Brain microvascular endothelial cell (primary cell): ENCODE data around the gene ARHGAP22.

ENCODE experiments used
- DNase-seq: peaks from one replicate; pipeline ENCODE4 v3.0.0-alpha.2; 2020
- H3K27ac ChIP-seq: fragments of 250-450 bp; sonication (Bioruptor Pico); 2 replicates; pipeline ENCODE4 v1.5.1; 2020; ENCODE audit warnings: mild to moderate bottlenecking, moderate library complexity
- H3K27me3 ChIP-seq: fragments of 250-450 bp; sonication (Bioruptor Pico); replicated peaks from 2 replicates; pipeline ENCODE4 v1.5.1; 2020; ENCODE audit warnings: mild to moderate bottlenecking
- H3K36me3 ChIP-seq: fragments of 250-450 bp; sonication (Bioruptor Pico); replicated peaks from 2 replicates; pipeline ENCODE4 v1.5.1; 2020; ENCODE audit warnings: mild to moderate bottlenecking
- H3K4me3 ChIP-seq: 2 replicates; pipeline ENCODE4 v1.5.1; 2011; ENCODE audit warnings: low read depth, mild to moderate bottlenecking, control low read depth, low read length, moderate library complexity
- CTCF ChIP-seq: IDR thresholded peaks from 2 replicates; pipeline ENCODE4 v1.5.1; 2011; ENCODE audit warnings: low read depth, mild to moderate bottlenecking, moderate library complexity, low read length, control low read depth, inconsistent platforms; ENCODE audit errors: missing control alignments
- in situ Hi-C: cut with HindIII; loops from 2 replicates; pipeline ENCODE4 v1.10.0; 2017; ENCODE audit warnings: low sequenced_read_pairs, low pct_ligation_motif_present

ARHGAP22 gene

GRCh38 chr10:48416584-48417232 is 188.2 kb downstream of the ARHGAP22 start:
- Histone ChIP-seq H3K27ac (no peak overlapping the region), H3K4me3 (no peak overlapping the region), H3K36me3 (peaks cover 2% of the 10 kb centered on the region), H3K27me3 (no peaks in the 10 kb centered on the region)
- DNase-seq = no peak
- no peak for TF ChIP-seq CTCF
- in situ Hi-C loops = no loop called here

GRCh38 chr10:48414778-48415177 is 190.1 kb downstream of the ARHGAP22 start:
- no peak overlapping the region for H3K4me3 ChIP-seq
- in situ Hi-C loops = no loop called here
- H3K27ac ChIP-seq = no peak overlapping the region
- H3K36me3 ChIP-seq = peaks cover 2% of the 10 kb centered on the region
- peak; percentile 24 for DNase-seq
- H3K27me3 ChIP-seq = no peaks in the 10 kb centered on the region
- TF ChIP-seq CTCF = no peak

GRCh38 chr10:48414160-48414559 is 190.7 kb downstream of the ARHGAP22 start:
- DNase-seq = no peak
- H3K27ac ChIP-seq = no peak overlapping the region
- in situ Hi-C loops = no loop called here
- TF ChIP-seq CTCF = no peak
- no peak overlapping the region for H3K4me3 ChIP-seq
- H3K27me3 ChIP-seq = no peaks in the 10 kb centered on the region
- peaks cover 2% of the 10 kb centered on the region for H3K36me3 ChIP-seq

GRCh38 chr10:48412933-48413332 is 191.9 kb downstream of the ARHGAP22 start:
- no peak overlapping the region for H3K4me3 ChIP-seq
- no peak overlapping the region for H3K27ac ChIP-seq
- no peaks in the 10 kb centered on the region for H3K27me3 ChIP-seq
- in situ Hi-C loops = no loop called here
- DNase-seq = no peak
- peaks cover 2% of the 10 kb centered on the region for H3K36me3 ChIP-seq
- no peak for TF ChIP-seq CTCF

GRCh38 chr10:48412081-48412480 is 192.8 kb downstream of the ARHGAP22 start:
- no peak overlapping the region for H3K27ac ChIP-seq
- DNase-seq = no peak
- H3K36me3 ChIP-seq = peaks cover 2% of the 10 kb centered on the region
- H3K27me3 ChIP-seq = no peaks in the 10 kb centered on the region
- H3K4me3 ChIP-seq = no peak overlapping the region
- TF ChIP-seq CTCF = no peak
- in situ Hi-C loops = no loop called here

GRCh38 chr10:48411510-48411909 is 193.4 kb downstream of the ARHGAP22 start:
- TF ChIP-seq CTCF = no peak
- DNase-seq = no peak
- H3K36me3 ChIP-seq = peaks cover 2% of the 10 kb centered on the region
- in situ Hi-C loops = no loop called here
- H3K4me3 ChIP-seq = no peak overlapping the region
- H3K27me3 ChIP-seq = no peaks in the 10 kb centered on the region
- no peak overlapping the region for H3K27ac ChIP-seq
